Peyer's patch (tissue), 4 donors: ENCODE data around the gene UVSSA.

ENCODE experiments used
- CTCF ChIP-seq, 6 experiments: fragments of 450-650 bp in 4 of 6; fragments of 200-600 bp in 2 of 6; sonication (generic) in 1 of 6; IDR thresholded peaks; one replicate each; pipeline ENCODE4 v1.5.1; 2017 to 2019; ENCODE audit warnings: antibody characterized with exemption in 6 of 6, mild to moderate bottlenecking in 3 of 6, moderate library complexity in 1 of 6
- POLR2A ChIP-seq, 2 donors: fragments of 450-650 bp; IDR thresholded peaks; one replicate each; pipeline ENCODE4 v1.5.1; 2017; ENCODE audit warnings: antibody characterized with exemption in 2 of 2, mild to moderate bottlenecking in 2 of 2, moderate library complexity in 2 of 2

GRCh38 chr4:1373892-1374705, 27.1 kb downstream of the UVSSA start:
- no peak for TF ChIP-seq POLR2A (IDR thresholded peaks at IDR 0.05)
- no peak for TF ChIP-seq CTCF (IDR thresholded peaks at IDR 0.05)
